ENCODE measurements around the gene HERC3.

The HERC3 gene

GRCh38 chr4:88706574-88706973 is 114.3 kb downstream of the HERC3 start:
- peaks cover 20 to 36% (median 32%) of the 10 kb centered on the region in 5 donors for H3K36me3 ChIP-seq (ENCODE audit: control insufficient read depth in 5 of 5, insufficient read depth in 5 of 5, low read length in 5 of 5)
- peak overlapping the region in 3 of 5 donors; percentile 2 to 16 (median 7) for H3K9ac ChIP-seq (ENCODE audit: low read length in 5 of 5)
- no peaks in the 10 kb centered on the region for H3K27me3 ChIP-seq (ENCODE audit: control insufficient read depth in 5 of 5, insufficient read depth in 4 of 5, low read length in 5 of 5)
- H3K9me3 ChIP-seq (ENCODE audit: control insufficient read depth in 5 of 5, low read length in 5 of 5) = no peaks in the 10 kb centered on the region
- H3K4me3 ChIP-seq (ENCODE audit: low read depth in 1 of 5, low read length in 5 of 5) = peak overlapping the region in 1 of 5 donors; percentile 1
- H3K27ac ChIP-seq (ENCODE audit: low read depth, low read length) = peak overlapping the region; percentile 60
- H3K4me1 ChIP-seq (ENCODE audit: control insufficient read depth in 5 of 5, insufficient read depth in 5 of 5, low read length in 5 of 5) = peaks cover 0 to 11% (median 6%) of the 10 kb centered on the region in 5 donors

- Histone ChIP-seq H3K4me3 (ENCODE audit: low read depth in 1 of 5, low read length in 5 of 5) (no peak overlapping the region), H3K36me3 (ENCODE audit: control insufficient read depth in 5 of 5, insufficient read depth in 5 of 5, low read length in 5 of 5) (peaks cover 14 to 30% (median 26%) of the 10 kb centered on the region in 5 donors), H3K9ac (ENCODE audit: low read length in 5 of 5) (no peak overlapping the region), H3K9me3 (ENCODE audit: control insufficient read depth in 5 of 5, low read length in 5 of 5) (peaks cover 0 to 2% (median 0%) of the 10 kb centered on the region in 5 donors), H3K4me1 (ENCODE audit: control insufficient read depth in 5 of 5, insufficient read depth in 5 of 5, low read length in 5 of 5) (peaks cover 0 to 11% (median 8%) of the 10 kb centered on the region in 5 donors), H3K27me3 (ENCODE audit: control insufficient read depth in 5 of 5, insufficient read depth in 4 of 5, low read length in 5 of 5) (no peaks in the 10 kb centered on the region), H3K27ac (ENCODE audit: low read depth, low read length) (no peak overlapping the region)
Observed at GRCh38 chr4:88709989-88710388, 117.7 kb downstream of the HERC3 start.

- H3K4me1 ChIP-seq (ENCODE audit: control insufficient read depth in 5 of 5, insufficient read depth in 5 of 5, low read length in 5 of 5) = peaks cover 0 to 3% (median 0%) of the 10 kb centered on the region in 5 donors
- peaks cover 19 to 33% (median 29%) of the 10 kb centered on the region in 5 donors for H3K36me3 ChIP-seq (ENCODE audit: control insufficient read depth in 5 of 5, insufficient read depth in 5 of 5, low read length in 5 of 5)
- peaks cover 12 to 21% (median 17%) of the 10 kb centered on the region in 5 donors for H3K9me3 ChIP-seq (ENCODE audit: control insufficient read depth in 5 of 5, low read length in 5 of 5)
- H3K27ac ChIP-seq (ENCODE audit: low read depth, low read length) = no peak overlapping the region
- H3K4me3 ChIP-seq (ENCODE audit: low read depth in 1 of 5, low read length in 5 of 5) = no peak overlapping the region
- H3K9ac ChIP-seq (ENCODE audit: low read length in 5 of 5) = no peak overlapping the region
- no peaks in the 10 kb centered on the region for H3K27me3 ChIP-seq (ENCODE audit: control insufficient read depth in 5 of 5, insufficient read depth in 4 of 5, low read length in 5 of 5)
Observed at GRCh38 chr4:88713782-88714181, 121.5 kb downstream of the HERC3 start.

GRCh38 chr4:88718098-88718497 is 125.8 kb downstream of the HERC3 start:
- peaks cover 10 to 32% (median 30%) of the 10 kb centered on the region in 5 donors for H3K4me1 ChIP-seq (ENCODE audit: control insufficient read depth in 5 of 5, insufficient read depth in 5 of 5, low read length in 5 of 5)
- H3K27ac ChIP-seq (ENCODE audit: low read depth, low read length) = no peak overlapping the region
- H3K9ac ChIP-seq (ENCODE audit: low read length in 5 of 5) = no peak overlapping the region
- peaks cover 11 to 33% (median 18%) of the 10 kb centered on the region in 5 donors for H3K36me3 ChIP-seq (ENCODE audit: control insufficient read depth in 5 of 5, insufficient read depth in 5 of 5, low read length in 5 of 5)
- H3K9me3 ChIP-seq (ENCODE audit: control insufficient read depth in 5 of 5, low read length in 5 of 5) = peaks cover 12 to 21% (median 17%) of the 10 kb centered on the region in 5 donors
- H3K4me3 ChIP-seq (ENCODE audit: low read depth in 1 of 5, low read length in 5 of 5) = peak overlapping the region in 2 of 5 donors; percentile 7 to 20
- no peaks in the 10 kb centered on the region for H3K27me3 ChIP-seq (ENCODE audit: control insufficient read depth in 5 of 5, insufficient read depth in 4 of 5, low read length in 5 of 5)

- no peak overlapping the region for H3K27ac ChIP-seq (ENCODE audit: low read depth, low read length)
- H3K9me3 ChIP-seq (ENCODE audit: control insufficient read depth in 5 of 5, low read length in 5 of 5) = peaks cover 12 to 21% (median 17%) of the 10 kb centered on the region in 5 donors
- H3K27me3 ChIP-seq (ENCODE audit: control insufficient read depth in 5 of 5, insufficient read depth in 4 of 5, low read length in 5 of 5) = no peaks in the 10 kb centered on the region
- H3K4me3 ChIP-seq (ENCODE audit: low read depth in 1 of 5, low read length in 5 of 5) = no peak overlapping the region
- H3K9ac ChIP-seq (ENCODE audit: low read length in 5 of 5) = no peak overlapping the region
- peaks cover 10 to 42% (median 40%) of the 10 kb centered on the region in 5 donors for H3K4me1 ChIP-seq (ENCODE audit: control insufficient read depth in 5 of 5, insufficient read depth in 5 of 5, low read length in 5 of 5)
- H3K36me3 ChIP-seq (ENCODE audit: control insufficient read depth in 5 of 5, insufficient read depth in 5 of 5, low read length in 5 of 5) = peaks cover 11 to 42% (median 23%) of the 10 kb centered on the region in 5 donors
Observed at GRCh38 chr4:88719381-88719780, 127.1 kb downstream of the HERC3 start.

GRCh38 chr4:88720451-88721428 is 128.5 kb downstream of the HERC3 start:
- H3K9me3 ChIP-seq (ENCODE audit: control insufficient read depth in 5 of 5, low read length in 5 of 5) = peaks cover 12 to 20% (median 17%) of the 10 kb centered on the region in 5 donors
- peaks cover 15 to 48% (median 30%) of the 10 kb centered on the region in 5 donors for H3K36me3 ChIP-seq (ENCODE audit: control insufficient read depth in 5 of 5, insufficient read depth in 5 of 5, low read length in 5 of 5)
- no peak overlapping the region for H3K9ac ChIP-seq (ENCODE audit: low read length in 5 of 5)
- no peak overlapping the region for H3K4me3 ChIP-seq (ENCODE audit: low read depth in 1 of 5, low read length in 5 of 5)
- peaks cover 10 to 53% (median 48%) of the 10 kb centered on the region in 5 donors for H3K4me1 ChIP-seq (ENCODE audit: control insufficient read depth in 5 of 5, insufficient read depth in 5 of 5, low read length in 5 of 5)
- peak overlapping the region; percentile 76 for H3K27ac ChIP-seq (ENCODE audit: low read depth, low read length)
- no peaks in the 10 kb centered on the region for H3K27me3 ChIP-seq (ENCODE audit: control insufficient read depth in 5 of 5, insufficient read depth in 4 of 5, low read length in 5 of 5)

GRCh38 chr4:88722276-88722780 is 130.0 kb downstream of the HERC3 start:
- no peaks in the 10 kb centered on the region for H3K27me3 ChIP-seq (ENCODE audit: control insufficient read depth in 5 of 5, insufficient read depth in 4 of 5, low read length in 5 of 5)
- H3K9ac ChIP-seq (ENCODE audit: low read length in 5 of 5) = no peak overlapping the region
- peaks cover 10 to 68% (median 57%) of the 10 kb centered on the region in 5 donors for H3K4me1 ChIP-seq (ENCODE audit: control insufficient read depth in 5 of 5, insufficient read depth in 5 of 5, low read length in 5 of 5)
- peak overlapping the region; percentile 76 for H3K27ac ChIP-seq (ENCODE audit: low read depth, low read length)
- H3K9me3 ChIP-seq (ENCODE audit: control insufficient read depth in 5 of 5, low read length in 5 of 5) = peaks cover 7 to 12% (median 10%) of the 10 kb centered on the region in 5 donors
- H3K36me3 ChIP-seq (ENCODE audit: control insufficient read depth in 5 of 5, insufficient read depth in 5 of 5, low read length in 5 of 5) = peaks cover 16 to 54% (median 35%) of the 10 kb centered on the region in 5 donors
- no peak overlapping the region for H3K4me3 ChIP-seq (ENCODE audit: low read depth in 1 of 5, low read length in 5 of 5)

GRCh38 chr4:88722828-88723227 is 130.5 kb downstream of the HERC3 start:
- H3K27ac ChIP-seq (ENCODE audit: low read depth, low read length) = peak overlapping the region; percentile 76
- H3K27me3 ChIP-seq (ENCODE audit: control insufficient read depth in 5 of 5, insufficient read depth in 4 of 5, low read length in 5 of 5) = no peaks in the 10 kb centered on the region
- H3K4me1 ChIP-seq (ENCODE audit: control insufficient read depth in 5 of 5, insufficient read depth in 5 of 5, low read length in 5 of 5) = peaks cover 13 to 73% (median 61%) of the 10 kb centered on the region in 5 donors
- H3K36me3 ChIP-seq (ENCODE audit: control insufficient read depth in 5 of 5, insufficient read depth in 5 of 5, low read length in 5 of 5) = peaks cover 11 to 55% (median 39%) of the 10 kb centered on the region in 5 donors
- H3K4me3 ChIP-seq (ENCODE audit: low read depth in 1 of 5, low read length in 5 of 5) = no peak overlapping the region
- peaks cover 2 to 7% (median 7%) of the 10 kb centered on the region in 5 donors for H3K9me3 ChIP-seq (ENCODE audit: control insufficient read depth in 5 of 5, low read length in 5 of 5)
- no peak overlapping the region for H3K9ac ChIP-seq (ENCODE audit: low read length in 5 of 5)

- H3K36me3 ChIP-seq (ENCODE audit: control insufficient read depth in 5 of 5, insufficient read depth in 5 of 5, low read length in 5 of 5) = peaks cover 8 to 63% (median 43%) of the 10 kb centered on the region in 5 donors
- H3K9ac ChIP-seq (ENCODE audit: low read length in 5 of 5) = no peak overlapping the region
- H3K27me3 ChIP-seq (ENCODE audit: control insufficient read depth in 5 of 5, insufficient read depth in 4 of 5, low read length in 5 of 5) = no peaks in the 10 kb centered on the region
- H3K4me3 ChIP-seq (ENCODE audit: low read depth in 1 of 5, low read length in 5 of 5) = no peak overlapping the region
- peaks cover 16 to 87% (median 74%) of the 10 kb centered on the region in 5 donors for H3K4me1 ChIP-seq (ENCODE audit: control insufficient read depth in 5 of 5, insufficient read depth in 5 of 5, low read length in 5 of 5)
- peak overlapping the region; percentile 76 for H3K27ac ChIP-seq (ENCODE audit: low read depth, low read length)
- H3K9me3 ChIP-seq (ENCODE audit: control insufficient read depth in 5 of 5, low read length in 5 of 5) = no peaks in the 10 kb centered on the region
Observed at GRCh38 chr4:88724406-88724805, 132.1 kb downstream of the HERC3 start.
